DND-41 (cell line): ENCODE measurements around the gene TMEM14B.

Source experiments
- ATAC-seq: fragments of 200-7000 bp; cut with Tn5 transposase; 3 replicates; pipeline ENCODE4 v1.9.1; 2021; ENCODE audit warnings: low read depth; ENCODE audit not compliant: insufficient read depth
- DNase-seq: peaks from one replicate; pipeline ENCODE4 v3.0.0-alpha.2; 2020
- H2AFZ ChIP-seq: 2 replicates; pipeline ENCODE4 v1.6.0; 2012; ENCODE audit warnings: low read depth, low read length
- H3K27ac ChIP-seq: 2 replicates; pipeline ENCODE4 v1.5.1; 2012; ENCODE audit warnings: low read length, inconsistent platforms
- H3K27me3 ChIP-seq: fragments of 200-600 bp; sonication (generic); 2 replicates; pipeline ENCODE4 v1.6.0; 2012; ENCODE audit warnings: low read length, mild to moderate bottlenecking, inconsistent platforms; ENCODE audit not compliant: insufficient read depth, poor library complexity
- H3K36me3 ChIP-seq: 2 replicates; pipeline ENCODE4 v1.5.1; 2012; ENCODE audit warnings: low read length, inconsistent platforms; ENCODE audit not compliant: insufficient read depth
- H3K4me1 ChIP-seq: 2 replicates; pipeline ENCODE4 v1.5.1; 2012; ENCODE audit warnings: mild to moderate bottlenecking, low read length; ENCODE audit not compliant: insufficient read depth
- H3K4me2 ChIP-seq: 2 replicates; pipeline ENCODE4 v1.6.0; 2012; ENCODE audit warnings: mild to moderate bottlenecking, moderate library complexity, low read length, inconsistent platforms; ENCODE audit not compliant: insufficient read depth
- H3K4me3 ChIP-seq, 2 experiments: fragments of 200-600 bp in 1 of 2; shearing (Covaris generic) in 1 of 2; 2 replicates each; pipeline ENCODE4 v1.5.1; 2012 to 2016; ENCODE audit warnings: inconsistent platforms in 2 of 2, low read length in 2 of 2, mild to moderate bottlenecking in 2 of 2, low read depth in 1 of 2, moderate library complexity in 1 of 2
- H3K79me2 ChIP-seq: 2 replicates; pipeline ENCODE4 v1.6.0; 2012; ENCODE audit warnings: low read length, inconsistent platforms; ENCODE audit not compliant: insufficient read depth
- H3K9ac ChIP-seq: 2 replicates; pipeline ENCODE4 v1.6.0; 2012; ENCODE audit warnings: low read depth, mild to moderate bottlenecking, inconsistent platforms, low read length, moderate library complexity
- H3K9me3 ChIP-seq: 2 replicates; pipeline ENCODE4 v1.5.1; 2012; ENCODE audit warnings: low read length, moderate library complexity, mild to moderate bottlenecking, inconsistent platforms; ENCODE audit not compliant: insufficient read depth, severe bottlenecking
- H4K20me1 ChIP-seq: 2 replicates; pipeline ENCODE4 v1.6.0; 2012; ENCODE audit warnings: low read length; ENCODE audit not compliant: insufficient read depth
- CTCF ChIP-seq: IDR thresholded peaks from 2 replicates; pipeline ENCODE4 v1.5.1; 2012; ENCODE audit warnings: borderline replicate concordance, low read length, moderate library complexity, mild to moderate bottlenecking; ENCODE audit not compliant: poor library complexity, severe bottlenecking; ENCODE audit errors: extremely low read depth
- EZH2 ChIP-seq: IDR thresholded peaks from 3 replicates; pipeline ENCODE4 v1.6.1; 2012; ENCODE audit warnings: borderline replicate concordance, low read depth, mild to moderate bottlenecking, moderate library complexity, low read length, inconsistent platforms; ENCODE audit not compliant: severe bottlenecking

The TMEM14B gene

GRCh38 chr6:10759312-10759839 is 11.8 kb downstream of the TMEM14B start:
- H3K27ac ChIP-seq: no peak overlapping the region
- H3K4me3 ChIP-seq: no peak overlapping the region
- no peak overlapping the region for H3K4me2 ChIP-seq
- DNase-seq (no peak), ATAC-seq (peak; percentile 77)
- H3K79me2 ChIP-seq: peaks cover 37% of the 10 kb centered on the region
- H2AFZ ChIP-seq: no peak overlapping the region
- H3K9me3 ChIP-seq: no peaks in the 10 kb centered on the region
- H4K20me1 ChIP-seq: peaks cover 5% of the 10 kb centered on the region; the same call in 1 of the 2 replicates
- no peaks in the 10 kb centered on the region for H3K4me1 ChIP-seq
- H3K9ac ChIP-seq: no peak overlapping the region
- no peaks in the 10 kb centered on the region for H3K27me3 ChIP-seq
- TF ChIP-seq EZH2 (no peak), CTCF (peak; percentile 59)
- H3K36me3 ChIP-seq: peaks cover 54% of the 10 kb centered on the region

GRCh38 chr6:10759884-10760329 is 12.3 kb downstream of the TMEM14B start:
- H3K36me3 ChIP-seq: peaks cover 48% of the 10 kb centered on the region
- no peak overlapping the region for H3K4me2 ChIP-seq

GRCh38 chr6:10763006-10763405 is 15.4 kb downstream of the TMEM14B start:
- ATAC-seq: no peak
- H2AFZ ChIP-seq: no peak overlapping the region
- H3K9me3 ChIP-seq: no peaks in the 10 kb centered on the region
- TF ChIP-seq EZH2 (no peak), CTCF (no peak)
- no peak overlapping the region for H3K4me3 ChIP-seq
- no peak overlapping the region for H3K9ac ChIP-seq
- no peaks in the 10 kb centered on the region for H3K4me1 ChIP-seq
- H3K27ac ChIP-seq: no peak overlapping the region
- DNase-seq: no peak
- peaks cover 20% of the 10 kb centered on the region for H3K36me3 ChIP-seq
- no peaks in the 10 kb centered on the region for H3K27me3 ChIP-seq
- no peaks in the 10 kb centered on the region; the same call in 1 of the 2 replicates for H4K20me1 ChIP-seq
- H3K4me2 ChIP-seq: no peak overlapping the region
- peaks cover 8% of the 10 kb centered on the region for H3K79me2 ChIP-seq

More at GRCh38 chr6:10759884-10760329, 12.3 kb downstream of the TMEM14B start:
- no peak overlapping the region for H2AFZ ChIP-seq
- H4K20me1 ChIP-seq: no peaks in the 10 kb centered on the region; the same call in 1 of the 2 replicates
- H3K4me1 ChIP-seq: no peaks in the 10 kb centered on the region
- no peak overlapping the region for H3K4me3 ChIP-seq
- peaks cover 31% of the 10 kb centered on the region for H3K79me2 ChIP-seq
- no peaks in the 10 kb centered on the region for H3K27me3 ChIP-seq
- H3K9ac ChIP-seq: no peak overlapping the region
- ATAC-seq (no peak), DNase-seq (no peak)
- H3K27ac ChIP-seq: no peak overlapping the region
- TF ChIP-seq CTCF: no peak
- no peak for TF ChIP-seq EZH2
- no peaks in the 10 kb centered on the region for H3K9me3 ChIP-seq
